ENCODE data around the gene NUCB2.

Gene NUCB2

GRCh38 chr11:17352950-17353820 lies 76.6 kb downstream of the NUCB2 start:
- Histone ChIP-seq H3K27me3 (ENCODE audit: control insufficient read depth in 2 of 2, insufficient read depth in 2 of 2, low read length in 2 of 2) (no peaks in the 10 kb centered on the region), H3K36me3 (ENCODE audit: control insufficient read depth in 2 of 2, insufficient read depth in 2 of 2, low read length in 2 of 2) (peaks cover 0 to 4% of the 10 kb centered on the region in 2 donors), H3K9ac (ENCODE audit: low read depth in 1 of 2, low read length in 2 of 2) (peak overlapping the region; percentile 63 to 76), H3K4me3 (ENCODE audit: low read length in 2 of 2) (peak overlapping the region; percentile 58 to 87), H3K4me1 (ENCODE audit: control insufficient read depth in 2 of 2, insufficient read depth in 2 of 2, low read length in 2 of 2) (peaks cover 16 to 17% of the 10 kb centered on the region in 2 donors), H3K27ac (ENCODE audit: low read depth in 2 of 2, low read length in 2 of 2) (peak overlapping the region; percentile 89 to 90), H3K9me3 (ENCODE audit: control insufficient read depth in 2 of 2, low read length in 2 of 2) (no peaks in the 10 kb centered on the region)

GRCh38 chr11:17353821-17354600 lies 77.5 kb downstream of the NUCB2 start:
- H3K4me3 ChIP-seq (ENCODE audit: low read length in 2 of 2) = peak overlapping the region; percentile 58 to 87
- H3K9me3 ChIP-seq (ENCODE audit: control insufficient read depth in 2 of 2, low read length in 2 of 2) = no peaks in the 10 kb centered on the region
- H3K36me3 ChIP-seq (ENCODE audit: control insufficient read depth in 2 of 2, insufficient read depth in 2 of 2, low read length in 2 of 2) = peaks cover 0 to 6% of the 10 kb centered on the region in 2 donors
- peaks cover 16 to 17% of the 10 kb centered on the region in 2 donors for H3K4me1 ChIP-seq (ENCODE audit: control insufficient read depth in 2 of 2, insufficient read depth in 2 of 2, low read length in 2 of 2)
- H3K9ac ChIP-seq (ENCODE audit: low read depth in 1 of 2, low read length in 2 of 2) = peak overlapping the region; percentile 61 to 76
- peak overlapping the region; percentile 89 to 90 for H3K27ac ChIP-seq (ENCODE audit: low read depth in 2 of 2, low read length in 2 of 2)
- H3K27me3 ChIP-seq (ENCODE audit: control insufficient read depth in 2 of 2, insufficient read depth in 2 of 2, low read length in 2 of 2) = no peaks in the 10 kb centered on the region

- Histone ChIP-seq H3K9me3 (ENCODE audit: control insufficient read depth in 2 of 2, low read length in 2 of 2) (no peaks in the 10 kb centered on the region), H3K27ac (ENCODE audit: low read depth in 2 of 2, low read length in 2 of 2) (no peak overlapping the region), H3K4me3 (ENCODE audit: low read length in 2 of 2) (peak overlapping the region in 1 of 2 donors; percentile 87), H3K27me3 (ENCODE audit: control insufficient read depth in 2 of 2, insufficient read depth in 2 of 2, low read length in 2 of 2) (no peaks in the 10 kb centered on the region), H3K9ac (ENCODE audit: low read depth in 1 of 2, low read length in 2 of 2) (no peak overlapping the region), H3K4me1 (ENCODE audit: control insufficient read depth in 2 of 2, insufficient read depth in 2 of 2, low read length in 2 of 2) (peaks cover 16 to 17% of the 10 kb centered on the region in 2 donors), H3K36me3 (ENCODE audit: control insufficient read depth in 2 of 2, insufficient read depth in 2 of 2, low read length in 2 of 2) (peaks cover 0 to 9% of the 10 kb centered on the region in 2 donors)
These were observed 78.1 kb downstream of the NUCB2 start for GRCh38 chr11:17354601-17354991.

GRCh38 chr11:17366495-17366894 lies 90.0 kb downstream of the NUCB2 start:
- Histone ChIP-seq H3K4me3 (ENCODE audit: low read length in 2 of 2) (no peak overlapping the region), H3K27ac (ENCODE audit: low read depth in 2 of 2, low read length in 2 of 2) (no peak overlapping the region), H3K4me1 (ENCODE audit: control insufficient read depth in 2 of 2, insufficient read depth in 2 of 2, low read length in 2 of 2) (no peaks in the 10 kb centered on the region), H3K9me3 (ENCODE audit: control insufficient read depth in 2 of 2, low read length in 2 of 2) (peaks cover 14% of the 10 kb centered on the region in 2 donors), H3K36me3 (ENCODE audit: control insufficient read depth in 2 of 2, insufficient read depth in 2 of 2, low read length in 2 of 2) (peaks cover 47 to 52% of the 10 kb centered on the region in 2 donors), H3K9ac (ENCODE audit: low read depth in 1 of 2, low read length in 2 of 2) (no peak overlapping the region), H3K27me3 (ENCODE audit: control insufficient read depth in 2 of 2, insufficient read depth in 2 of 2, low read length in 2 of 2) (no peaks in the 10 kb centered on the region)

GRCh38 chr11:17368551-17368950 lies 92.0 kb downstream of the NUCB2 start:
- Histone ChIP-seq H3K9ac (ENCODE audit: low read depth in 1 of 2, low read length in 2 of 2) (no peak overlapping the region), H3K27me3 (ENCODE audit: control insufficient read depth in 2 of 2, insufficient read depth in 2 of 2, low read length in 2 of 2) (no peaks in the 10 kb centered on the region), H3K9me3 (ENCODE audit: control insufficient read depth in 2 of 2, low read length in 2 of 2) (peaks cover 20 to 27% of the 10 kb centered on the region in 2 donors), H3K36me3 (ENCODE audit: control insufficient read depth in 2 of 2, insufficient read depth in 2 of 2, low read length in 2 of 2) (peaks cover 66 to 69% of the 10 kb centered on the region in 2 donors), H3K4me1 (ENCODE audit: control insufficient read depth in 2 of 2, insufficient read depth in 2 of 2, low read length in 2 of 2) (no peaks in the 10 kb centered on the region), H3K4me3 (ENCODE audit: low read length in 2 of 2) (no peak overlapping the region), H3K27ac (ENCODE audit: low read depth in 2 of 2, low read length in 2 of 2) (no peak overlapping the region)

GRCh38 chr11:17369094-17369493 lies 92.6 kb downstream of the NUCB2 start:
- H3K27ac ChIP-seq (ENCODE audit: low read depth in 2 of 2, low read length in 2 of 2) = no peak overlapping the region
- H3K4me1 ChIP-seq (ENCODE audit: control insufficient read depth in 2 of 2, insufficient read depth in 2 of 2, low read length in 2 of 2) = no peaks in the 10 kb centered on the region
- no peak overlapping the region for H3K4me3 ChIP-seq (ENCODE audit: low read length in 2 of 2)
- peaks cover 67 to 73% of the 10 kb centered on the region in 2 donors for H3K36me3 ChIP-seq (ENCODE audit: control insufficient read depth in 2 of 2, insufficient read depth in 2 of 2, low read length in 2 of 2)
- H3K9me3 ChIP-seq (ENCODE audit: control insufficient read depth in 2 of 2, low read length in 2 of 2) = peaks cover 20 to 27% of the 10 kb centered on the region in 2 donors
- H3K27me3 ChIP-seq (ENCODE audit: control insufficient read depth in 2 of 2, insufficient read depth in 2 of 2, low read length in 2 of 2) = no peaks in the 10 kb centered on the region
- no peak overlapping the region for H3K9ac ChIP-seq (ENCODE audit: low read depth in 1 of 2, low read length in 2 of 2)

GRCh38 chr11:17369684-17370243 lies 93.2 kb downstream of the NUCB2 start:
- H3K9ac ChIP-seq (ENCODE audit: low read depth in 1 of 2, low read length in 2 of 2) = no peak overlapping the region
- peaks cover 67 to 75% of the 10 kb centered on the region in 2 donors for H3K36me3 ChIP-seq (ENCODE audit: control insufficient read depth in 2 of 2, insufficient read depth in 2 of 2, low read length in 2 of 2)
- H3K4me3 ChIP-seq (ENCODE audit: low read length in 2 of 2) = no peak overlapping the region
- H3K9me3 ChIP-seq (ENCODE audit: control insufficient read depth in 2 of 2, low read length in 2 of 2) = peaks cover 20 to 27% of the 10 kb centered on the region in 2 donors
- H3K27ac ChIP-seq (ENCODE audit: low read depth in 2 of 2, low read length in 2 of 2) = no peak overlapping the region
- no peaks in the 10 kb centered on the region for H3K27me3 ChIP-seq (ENCODE audit: control insufficient read depth in 2 of 2, insufficient read depth in 2 of 2, low read length in 2 of 2)
- H3K4me1 ChIP-seq (ENCODE audit: control insufficient read depth in 2 of 2, insufficient read depth in 2 of 2, low read length in 2 of 2) = no peaks in the 10 kb centered on the region

GRCh38 chr11:17371614-17372013 lies 95.1 kb downstream of the NUCB2 start:
- H3K4me3 ChIP-seq (ENCODE audit: low read length in 2 of 2) = no peak overlapping the region
- peaks cover 20 to 27% of the 10 kb centered on the region in 2 donors for H3K9me3 ChIP-seq (ENCODE audit: control insufficient read depth in 2 of 2, low read length in 2 of 2)
- no peaks in the 10 kb centered on the region for H3K4me1 ChIP-seq (ENCODE audit: control insufficient read depth in 2 of 2, insufficient read depth in 2 of 2, low read length in 2 of 2)
- no peak overlapping the region for H3K9ac ChIP-seq (ENCODE audit: low read depth in 1 of 2, low read length in 2 of 2)
- H3K27me3 ChIP-seq (ENCODE audit: control insufficient read depth in 2 of 2, insufficient read depth in 2 of 2, low read length in 2 of 2) = no peaks in the 10 kb centered on the region
- H3K27ac ChIP-seq (ENCODE audit: low read depth in 2 of 2, low read length in 2 of 2) = no peak overlapping the region
- H3K36me3 ChIP-seq (ENCODE audit: control insufficient read depth in 2 of 2, insufficient read depth in 2 of 2, low read length in 2 of 2) = peaks cover 61 to 72% of the 10 kb centered on the region in 2 donors

GRCh38 chr11:17375547-17375946 lies 99.0 kb downstream of the NUCB2 start:
- Histone ChIP-seq H3K9ac (ENCODE audit: low read depth in 1 of 2, low read length in 2 of 2) (no peak overlapping the region), H3K4me3 (ENCODE audit: low read length in 2 of 2) (no peak overlapping the region), H3K9me3 (ENCODE audit: control insufficient read depth in 2 of 2, low read length in 2 of 2) (peaks cover 11 to 20% of the 10 kb centered on the region in 2 donors), H3K4me1 (ENCODE audit: control insufficient read depth in 2 of 2, insufficient read depth in 2 of 2, low read length in 2 of 2) (no peaks in the 10 kb centered on the region), H3K27me3 (ENCODE audit: control insufficient read depth in 2 of 2, insufficient read depth in 2 of 2, low read length in 2 of 2) (no peaks in the 10 kb centered on the region), H3K36me3 (ENCODE audit: control insufficient read depth in 2 of 2, insufficient read depth in 2 of 2, low read length in 2 of 2) (peaks cover 27 to 39% of the 10 kb centered on the region in 2 donors), H3K27ac (ENCODE audit: low read depth in 2 of 2, low read length in 2 of 2) (no peak overlapping the region)
